ENCODE results near the gene RPLP2.

- TF ChIP-seq SUZ12 (IDR thresholded peaks at IDR 0.05; ENCODE audit: extremely low read depth, insufficient read depth, insufficient read length) (no peak), ZNF274 (IDR thresholded peaks at IDR 0.05; ENCODE audit: low read depth, low read length) (no peak)
These were observed 38.8 kb upstream of the RPLP2 start for GRCh38 chr11:770642-771616.

All from NT2/D1 (cell line).